A549 (cell line): ENCODE data around the gene KRT36.

Experiments
- ESRRA ChIP-seq: fragments of 150-350 bp; IDR thresholded peaks from 2 replicates; pipeline ENCODE4 v1.6.1; 2014; ENCODE audit warnings: mild to moderate bottlenecking, low read length, borderline replicate concordance
- PBX3 ChIP-seq: IDR thresholded peaks from 2 replicates; pipeline ENCODE4 v1.6.1; 2012
- TF ChIP-seq, protein P1 (sequence below): fragments of 200-600 bp; sonication (generic); IDR thresholded peaks from 2 replicates; pipeline ENCODE4 v1.6.1; 2016; ENCODE audit warnings: antibody characterized with exemption, mild to moderate bottlenecking, moderate library complexity

GRCh38 chr17:41463746-41464145 lies 26.0 kb downstream of the KRT36 start:
- TF ChIP-seq, protein P1, sequence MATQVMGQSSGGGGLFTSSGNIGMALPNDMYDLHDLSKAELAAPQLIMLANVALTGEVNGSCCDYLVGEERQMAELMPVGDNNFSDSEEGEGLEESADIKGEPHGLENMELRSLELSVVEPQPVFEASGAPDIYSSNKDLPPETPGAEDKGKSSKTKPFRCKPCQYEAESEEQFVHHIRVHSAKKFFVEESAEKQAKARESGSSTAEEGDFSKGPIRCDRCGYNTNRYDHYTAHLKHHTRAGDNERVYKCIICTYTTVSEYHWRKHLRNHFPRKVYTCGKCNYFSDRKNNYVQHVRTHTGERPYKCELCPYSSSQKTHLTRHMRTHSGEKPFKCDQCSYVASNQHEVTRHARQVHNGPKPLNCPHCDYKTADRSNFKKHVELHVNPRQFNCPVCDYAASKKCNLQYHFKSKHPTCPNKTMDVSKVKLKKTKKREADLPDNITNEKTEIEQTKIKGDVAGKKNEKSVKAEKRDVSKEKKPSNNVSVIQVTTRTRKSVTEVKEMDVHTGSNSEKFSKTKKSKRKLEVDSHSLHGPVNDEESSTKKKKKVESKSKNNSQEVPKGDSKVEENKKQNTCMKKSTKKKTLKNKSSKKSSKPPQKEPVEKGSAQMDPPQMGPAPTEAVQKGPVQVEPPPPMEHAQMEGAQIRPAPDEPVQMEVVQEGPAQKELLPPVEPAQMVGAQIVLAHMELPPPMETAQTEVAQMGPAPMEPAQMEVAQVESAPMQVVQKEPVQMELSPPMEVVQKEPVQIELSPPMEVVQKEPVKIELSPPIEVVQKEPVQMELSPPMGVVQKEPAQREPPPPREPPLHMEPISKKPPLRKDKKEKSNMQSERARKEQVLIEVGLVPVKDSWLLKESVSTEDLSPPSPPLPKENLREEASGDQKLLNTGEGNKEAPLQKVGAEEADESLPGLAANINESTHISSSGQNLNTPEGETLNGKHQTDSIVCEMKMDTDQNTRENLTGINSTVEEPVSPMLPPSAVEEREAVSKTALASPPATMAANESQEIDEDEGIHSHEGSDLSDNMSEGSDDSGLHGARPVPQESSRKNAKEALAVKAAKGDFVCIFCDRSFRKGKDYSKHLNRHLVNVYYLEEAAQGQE: no peak
- TF ChIP-seq PBX3 (no peak), ESRRA (no peak)
